Measurements from ENCODE around the gene GAST.

DNA sequence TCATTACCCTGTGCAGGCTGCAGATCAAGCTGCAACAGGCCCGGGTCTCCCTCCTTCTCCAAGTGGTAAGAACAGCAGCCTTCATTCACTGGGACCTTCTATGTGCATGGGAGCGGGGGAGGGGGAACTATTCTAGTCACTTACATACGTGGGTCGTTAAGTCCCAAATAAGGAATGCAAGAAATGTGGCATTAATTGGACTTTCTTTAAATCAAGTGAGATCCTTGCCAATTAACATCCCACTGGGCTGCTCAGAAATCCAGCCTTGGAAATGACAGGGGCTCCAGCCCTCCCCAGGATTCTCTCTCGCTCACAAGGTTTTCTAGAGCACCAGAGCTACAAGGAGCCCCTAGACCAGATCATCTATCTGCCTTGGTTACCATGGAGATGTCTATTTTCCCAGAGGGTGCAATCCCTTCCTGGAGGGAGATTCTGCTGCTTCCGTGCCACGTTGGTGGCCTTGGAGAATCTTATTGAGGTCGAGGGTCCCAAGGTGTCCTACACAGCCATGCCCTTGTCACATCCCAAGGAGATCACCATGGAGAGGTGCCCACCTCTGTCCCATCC lies 28.6 kb upstream of the GAST start:
- TF ChIP-seq, protein P1, sequence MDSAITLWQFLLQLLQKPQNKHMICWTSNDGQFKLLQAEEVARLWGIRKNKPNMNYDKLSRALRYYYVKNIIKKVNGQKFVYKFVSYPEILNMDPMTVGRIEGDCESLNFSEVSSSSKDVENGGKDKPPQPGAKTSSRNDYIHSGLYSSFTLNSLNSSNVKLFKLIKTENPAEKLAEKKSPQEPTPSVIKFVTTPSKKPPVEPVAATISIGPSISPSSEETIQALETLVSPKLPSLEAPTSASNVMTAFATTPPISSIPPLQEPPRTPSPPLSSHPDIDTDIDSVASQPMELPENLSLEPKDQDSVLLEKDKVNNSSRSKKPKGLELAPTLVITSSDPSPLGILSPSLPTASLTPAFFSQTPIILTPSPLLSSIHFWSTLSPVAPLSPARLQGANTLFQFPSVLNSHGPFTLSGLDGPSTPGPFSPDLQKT (CRISPR knock-in tag; IDR thresholded peaks at IDR 0.05; ENCODE audit: borderline replicate concordance): no peak
- TF ChIP-seq FOXK1 (CRISPR knock-in tag; IDR thresholded peaks at IDR 0.05; ENCODE audit: borderline replicate concordance, low read depth) (no peak), ZNF614 (CRISPR knock-in tag; IDR thresholded peaks at IDR 0.05; ENCODE audit: borderline replicate concordance) (no peak), ATF1 (CRISPR knock-in tag; IDR thresholded peaks at IDR 0.05) (no peak), ZNF558 (CRISPR knock-in tag; IDR thresholded peaks at IDR 0.05; ENCODE audit: borderline replicate concordance) (no peak)
- TF ChIP-seq, protein P2, sequence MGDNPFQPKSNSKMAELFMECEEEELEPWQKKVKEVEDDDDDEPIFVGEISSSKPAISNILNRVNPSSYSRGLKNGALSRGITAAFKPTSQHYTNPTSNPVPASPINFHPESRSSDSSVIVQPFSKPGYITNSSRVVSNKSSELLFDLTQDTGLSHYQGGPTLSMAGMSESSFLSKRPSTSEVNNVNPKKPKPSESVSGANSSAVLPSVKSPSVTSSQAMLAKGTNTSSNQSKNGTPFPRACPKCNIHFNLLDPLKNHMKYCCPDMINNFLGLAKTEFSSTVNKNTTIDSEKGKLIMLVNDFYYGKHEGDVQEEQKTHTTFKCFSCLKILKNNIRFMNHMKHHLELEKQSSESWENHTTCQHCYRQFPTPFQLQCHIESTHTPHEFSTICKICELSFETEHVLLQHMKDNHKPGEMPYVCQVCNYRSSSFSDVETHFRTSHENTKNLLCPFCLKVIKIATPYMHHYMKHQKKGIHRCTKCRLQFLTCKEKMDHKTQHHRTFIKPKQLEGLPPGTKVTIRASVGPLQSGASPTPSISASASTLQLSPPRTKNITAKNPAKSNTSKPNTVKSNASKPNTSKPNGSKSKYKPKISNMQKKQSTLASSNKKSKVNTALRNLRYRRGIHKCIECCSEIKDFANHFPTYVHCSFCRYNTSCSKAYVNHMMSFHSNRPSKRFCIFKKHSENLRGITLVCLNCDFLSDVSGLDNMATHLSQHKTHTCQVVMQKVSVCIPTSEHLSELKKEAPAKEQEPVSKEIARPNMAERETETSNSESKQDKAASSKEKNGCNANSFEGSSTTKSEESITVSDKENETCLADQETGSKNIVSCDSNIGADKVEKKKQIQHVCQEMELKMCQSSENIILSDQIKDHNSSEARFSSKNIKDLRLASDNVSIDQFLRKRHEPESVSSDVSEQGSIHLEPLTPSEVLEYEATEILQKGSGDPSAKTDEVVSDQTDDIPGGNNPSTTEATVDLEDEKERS (CRISPR knock-in tag; IDR thresholded peaks at IDR 0.05): no peak
- TF ChIP-seq, protein P3, sequence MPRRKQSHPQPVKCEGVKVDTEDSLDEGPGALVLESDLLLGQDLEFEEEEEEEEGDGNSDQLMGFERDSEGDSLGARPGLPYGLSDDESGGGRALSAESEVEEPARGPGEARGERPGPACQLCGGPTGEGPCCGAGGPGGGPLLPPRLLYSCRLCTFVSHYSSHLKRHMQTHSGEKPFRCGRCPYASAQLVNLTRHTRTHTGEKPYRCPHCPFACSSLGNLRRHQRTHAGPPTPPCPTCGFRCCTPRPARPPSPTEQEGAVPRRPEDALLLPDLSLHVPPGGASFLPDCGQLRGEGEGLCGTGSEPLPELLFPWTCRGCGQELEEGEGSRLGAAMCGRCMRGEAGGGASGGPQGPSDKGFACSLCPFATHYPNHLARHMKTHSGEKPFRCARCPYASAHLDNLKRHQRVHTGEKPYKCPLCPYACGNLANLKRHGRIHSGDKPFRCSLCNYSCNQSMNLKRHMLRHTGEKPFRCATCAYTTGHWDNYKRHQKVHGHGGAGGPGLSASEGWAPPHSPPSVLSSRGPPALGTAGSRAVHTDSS (CRISPR knock-in tag; conservative IDR thresholded peaks at IDR 0.05): no peak
- TF ChIP-seq, protein P4, sequence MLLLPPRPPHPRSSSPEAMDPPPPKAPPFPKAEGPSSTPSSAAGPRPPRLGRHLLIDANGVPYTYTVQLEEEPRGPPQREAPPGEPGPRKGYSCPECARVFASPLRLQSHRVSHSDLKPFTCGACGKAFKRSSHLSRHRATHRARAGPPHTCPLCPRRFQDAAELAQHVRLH (CRISPR knock-in tag; IDR thresholded peaks at IDR 0.05; ENCODE audit: borderline replicate concordance, low read depth): no peak

Data from HepG2 (cell line).